Smooth muscle cell of the brain vasculature (primary cell): ENCODE results near the gene ACHE.
"Not testable (repeated sequence)": the region's sequence is repeated elsewhere in the genome, so short reads cannot be mapped to it uniquely, and the experiment has no call there.

Experiments used
- DNase-seq: peaks from one replicate; pipeline ENCODE4 v3.0.0-alpha.2; 2012; ENCODE audit warnings: low read depth, low spot score

Gene ACHE

GRCh38 chr7:100895701-100895955, at the start of gene ACHE:
TSS of gene ACHE (minus strand) at chr7:100895888. CDS start at chr7:100894232, 1,656 bp downstream.
- DNase-seq: no peak

- no peak for DNase-seq
These were observed 48.5 kb upstream of the ACHE start for GRCh38 chr7:100944138-100944537.

DNA sequence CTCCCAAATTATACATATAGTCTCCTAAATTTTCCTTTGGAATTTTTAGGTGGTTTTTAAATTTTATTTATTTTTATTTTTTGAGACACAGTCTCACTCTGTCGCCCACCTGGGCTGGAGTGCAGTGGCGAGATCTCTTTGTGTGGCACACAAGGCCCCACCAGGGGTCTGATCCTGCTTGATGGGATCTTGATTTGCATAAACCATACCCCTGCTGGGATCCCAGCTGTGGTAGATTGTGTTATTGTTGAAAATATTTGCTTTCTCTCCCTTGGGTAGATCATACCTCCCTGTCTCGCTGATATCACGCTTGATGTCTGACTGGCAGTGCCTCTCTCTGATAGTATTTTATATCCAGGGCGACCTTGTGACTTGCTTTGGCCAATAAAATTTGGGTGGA, 48.0 kb upstream of the ACHE start:
- no peak for DNase-seq

DNA sequence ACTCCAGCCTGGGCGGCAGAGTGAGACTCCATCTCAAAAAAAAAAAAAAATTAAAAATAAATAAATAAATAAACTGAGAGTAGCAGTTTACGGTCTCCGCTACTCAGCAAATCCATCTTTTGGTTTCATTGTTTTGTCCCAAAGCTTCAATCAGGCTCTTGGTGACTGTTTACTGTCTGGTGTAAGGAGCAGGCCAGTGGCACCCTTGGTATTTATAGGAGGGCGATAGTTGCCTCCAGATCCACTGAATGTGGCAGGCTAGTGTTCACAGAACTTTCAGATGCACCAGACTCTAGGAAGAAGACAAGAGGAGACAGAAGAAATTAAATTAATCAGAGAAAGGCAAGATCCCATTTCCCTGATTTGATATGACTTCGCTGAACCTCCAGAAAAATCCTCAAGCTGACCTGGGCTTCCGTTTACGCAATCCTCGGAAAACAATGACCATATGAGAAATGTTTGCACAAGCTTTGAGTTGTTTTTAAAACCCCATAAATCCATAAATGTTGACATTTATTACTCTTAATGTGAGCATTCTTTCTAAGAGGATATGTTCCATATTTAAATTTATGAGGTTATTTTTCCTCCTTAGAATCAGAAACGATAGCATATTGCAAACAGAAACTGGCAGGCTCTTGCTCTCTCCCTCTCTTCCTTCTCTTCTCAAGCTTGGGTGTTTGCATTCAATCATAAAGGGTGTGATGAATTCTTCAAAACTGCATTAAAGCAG, 46.5 kb upstream of the ACHE start:
- no peak for DNase-seq

GRCh38 chr7:100936167-100936566, 40.5 kb upstream of the ACHE start:
- not testable (repeated sequence) for DNase-seq

DNA sequence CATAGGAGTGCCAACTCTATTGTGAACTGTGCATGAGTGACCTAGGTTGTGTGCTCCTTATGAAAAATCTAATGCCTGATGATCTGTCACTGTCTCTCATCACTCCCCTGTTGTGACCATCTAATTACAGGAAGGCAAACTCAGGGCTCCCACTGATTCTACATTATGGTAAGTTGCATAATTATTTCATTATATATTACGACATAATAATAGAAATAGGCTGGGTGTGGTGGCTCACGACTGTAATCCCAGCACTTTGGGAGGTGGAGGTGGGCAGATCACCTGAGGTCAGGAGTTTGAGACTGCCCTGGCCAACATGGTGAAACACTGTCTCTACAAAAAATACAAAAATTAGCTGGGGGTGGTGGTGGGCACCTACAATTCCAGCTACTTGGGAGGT, 39.7 kb upstream of the ACHE start:
- not testable (repeated sequence) for DNase-seq

DNA sequence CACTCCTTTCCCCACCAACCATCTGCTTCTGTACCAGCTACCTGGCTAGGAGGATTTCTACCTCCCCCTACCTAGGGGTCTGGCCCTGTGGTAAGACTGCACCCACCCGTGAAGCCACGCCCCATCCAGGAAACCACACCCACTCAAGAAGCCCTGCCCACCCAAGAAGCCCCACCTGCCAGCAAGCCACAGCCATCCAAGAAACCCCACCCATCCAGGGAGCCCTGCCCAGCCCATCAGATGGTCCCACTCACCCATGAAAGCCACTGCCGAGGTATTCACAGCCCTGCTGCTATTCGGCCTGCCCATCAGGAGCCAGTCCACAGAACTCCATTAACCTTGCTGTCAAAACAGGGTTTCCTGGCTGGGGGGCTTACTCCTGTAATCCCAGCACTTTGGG, 38.0 kb upstream of the ACHE start:
- no peak for DNase-seq

DNA sequence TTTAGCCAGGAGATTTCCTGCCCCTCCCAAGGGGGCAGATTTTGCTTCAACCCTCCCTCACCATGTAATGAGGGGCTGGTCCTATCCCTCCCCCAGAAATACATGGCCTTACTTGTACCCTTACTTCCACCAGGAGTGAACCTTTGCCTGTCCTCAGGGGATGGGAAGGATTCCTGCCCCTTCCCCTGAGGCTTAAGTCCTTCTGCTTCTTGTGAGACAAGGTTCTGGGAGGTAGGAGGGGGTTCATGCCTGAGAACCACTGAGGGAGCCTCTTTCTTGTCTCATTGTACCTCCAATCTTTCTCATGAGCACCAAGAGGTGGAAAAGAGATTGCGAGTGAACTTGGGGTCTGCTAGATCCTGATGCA, 34.1 kb upstream of the ACHE start:
- no peak for DNase-seq

- DNase-seq: not testable (repeated sequence)
These were observed 27.9 kb upstream of the ACHE start for GRCh38 chr7:100923616-100924015.

- no peak for DNase-seq
These were observed 25.4 kb upstream of the ACHE start for GRCh38 chr7:100921039-100921438.

DNA sequence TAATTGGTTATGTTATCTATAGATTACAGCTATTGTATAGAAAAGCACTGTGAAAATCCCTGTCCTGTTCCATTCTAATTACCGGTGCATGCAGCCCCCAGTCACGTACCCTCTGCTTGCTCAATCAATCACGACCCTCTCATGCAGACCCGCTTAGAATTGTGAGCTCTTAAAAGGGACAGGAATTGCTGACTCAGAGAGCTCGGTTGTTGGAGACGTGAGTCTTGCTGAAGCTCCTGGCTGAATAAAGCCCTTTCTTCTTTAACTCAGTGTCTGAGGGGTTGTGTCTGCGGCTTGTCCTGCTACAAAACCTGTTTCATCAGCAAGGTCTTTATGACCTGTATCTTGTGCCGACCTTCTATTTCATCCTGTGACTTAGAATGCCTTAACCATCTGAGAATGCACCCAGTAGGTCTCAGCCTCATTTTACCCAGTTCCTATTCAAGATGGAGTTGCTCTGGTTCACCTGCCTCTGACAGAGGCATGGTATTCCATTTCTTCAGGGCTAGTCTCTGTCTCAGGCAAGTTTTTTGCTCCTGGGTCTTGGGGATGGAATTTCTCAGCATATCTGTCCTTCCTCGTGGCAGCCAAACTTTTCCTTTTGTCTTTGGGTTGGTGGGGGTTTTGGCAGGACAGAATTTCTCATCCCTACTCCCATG, 24.2 kb upstream of the ACHE start:
- DNase-seq: not testable (repeated sequence)

DNA sequence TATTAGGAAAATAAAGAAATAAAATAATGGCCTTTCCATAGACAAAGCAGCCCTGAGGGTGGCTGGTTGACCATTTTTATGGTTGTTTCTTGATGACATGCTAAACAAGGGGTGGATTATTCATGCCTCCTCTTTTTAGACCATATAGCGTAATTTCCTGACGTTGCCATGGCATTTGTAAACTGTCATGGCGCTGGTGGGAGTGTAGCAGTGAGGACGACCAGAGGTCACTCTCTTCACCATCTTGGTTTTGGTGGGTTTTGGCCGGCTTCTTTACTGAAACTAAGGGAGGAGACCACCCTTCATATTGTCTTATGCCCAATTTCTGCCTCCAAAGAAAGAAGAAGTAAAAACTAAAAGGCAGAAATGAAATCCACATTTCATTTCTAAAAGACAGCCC, 23.6 kb upstream of the ACHE start:
- DNase-seq: not testable (repeated sequence)

DNA sequence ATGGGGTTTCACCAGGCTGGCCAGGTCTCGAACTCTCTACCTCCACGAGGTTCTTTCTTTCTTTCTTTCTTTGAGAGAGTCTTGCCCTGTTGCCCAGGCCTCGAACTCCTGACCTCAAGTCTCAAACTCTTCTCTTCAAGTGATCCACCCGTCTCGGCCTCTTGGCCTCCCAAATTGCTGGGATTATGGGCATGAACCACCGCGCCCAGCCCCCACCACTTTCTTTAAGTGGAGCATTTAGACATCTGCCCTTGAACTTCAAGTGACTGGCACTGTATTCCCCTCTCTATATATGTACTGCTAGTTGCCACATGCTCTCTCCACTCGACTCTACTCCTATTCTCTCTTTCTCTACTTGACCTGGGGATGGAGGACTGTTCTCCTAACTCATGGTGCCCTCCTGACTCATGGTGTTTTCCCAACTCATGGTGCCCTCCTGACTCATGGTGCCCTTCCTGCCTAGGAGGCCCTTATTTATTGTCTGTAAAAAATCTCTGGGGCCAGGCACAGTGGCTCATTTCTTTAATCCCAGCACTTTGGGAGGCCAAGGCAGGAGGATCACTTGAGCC, 19.3 kb upstream of the ACHE start:
- DNase-seq: no peak

GRCh38 chr7:100914208-100914878, 18.7 kb upstream of the ACHE start:
- DNase-seq: no peak

DNA sequence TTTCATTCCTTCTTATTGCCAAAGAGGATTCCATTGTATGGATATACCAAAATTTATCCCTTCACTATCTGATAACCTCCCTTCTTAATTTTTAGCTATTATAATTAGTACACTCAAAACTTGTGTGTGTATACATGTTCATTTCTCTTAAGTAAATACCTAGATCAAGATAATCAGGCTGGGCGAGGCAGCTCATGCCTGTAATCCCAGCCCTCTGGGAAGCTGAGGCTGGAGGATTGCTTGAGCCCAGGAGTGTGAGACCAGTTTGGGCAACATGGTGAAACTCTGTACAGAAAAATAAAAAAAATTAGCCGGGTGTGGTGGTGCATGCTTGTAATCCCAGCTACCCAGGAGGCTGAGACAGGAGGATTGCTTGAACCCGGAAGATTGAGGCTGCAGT, 15.8 kb upstream of the ACHE start:
- DNase-seq: no peak

DNA sequence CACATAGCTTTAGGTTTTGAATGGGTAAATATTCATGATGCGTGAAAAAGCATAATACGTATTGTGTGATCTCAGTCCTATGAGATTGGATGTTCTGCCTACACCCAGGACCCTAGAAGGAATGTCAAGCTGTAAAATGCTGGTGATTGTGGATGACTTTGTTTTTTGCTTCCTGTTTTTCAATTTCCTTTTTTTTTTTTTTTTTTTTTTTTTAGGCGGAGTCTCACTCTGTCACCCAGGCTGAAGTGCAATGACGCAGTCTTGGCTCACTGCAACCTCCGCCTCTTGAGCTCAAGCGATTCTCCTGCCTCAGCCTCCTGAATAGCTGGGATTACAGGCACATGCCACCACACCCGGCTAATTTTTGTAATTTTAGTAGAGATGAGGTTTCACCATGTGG, 14.8 kb upstream of the ACHE start:
- DNase-seq: not testable (repeated sequence)

GRCh38 chr7:100908512-100908911, 12.8 kb upstream of the ACHE start:
- DNase-seq: no peak

DNA sequence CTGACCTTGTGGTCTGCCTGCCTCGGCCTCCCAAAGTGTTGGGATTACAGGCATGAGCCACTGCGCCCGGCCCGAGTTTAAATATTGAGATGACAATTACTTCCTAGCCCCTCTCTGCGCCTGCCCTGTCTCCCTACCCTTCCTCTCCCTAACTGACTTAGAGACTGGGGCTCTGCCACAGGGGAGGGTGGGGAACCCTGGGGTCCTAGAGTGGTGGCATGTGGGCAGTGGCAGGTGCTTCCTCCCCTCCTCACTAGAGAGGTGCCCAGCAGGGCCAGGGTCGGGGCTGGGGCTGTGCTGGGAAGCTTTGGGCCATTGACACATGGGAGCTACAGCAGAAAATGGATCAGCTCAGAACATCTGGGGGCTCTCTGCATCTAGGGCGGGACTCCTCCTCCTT, 7.0 kb upstream of the ACHE start:
- no peak for DNase-seq

- DNase-seq: no peak
These were observed 6.2 kb upstream of the ACHE start for GRCh38 chr7:100901921-100902332.

- DNase-seq: no peak
These were observed 5.3 kb upstream of the ACHE start for GRCh38 chr7:100900978-100901377.

DNA sequence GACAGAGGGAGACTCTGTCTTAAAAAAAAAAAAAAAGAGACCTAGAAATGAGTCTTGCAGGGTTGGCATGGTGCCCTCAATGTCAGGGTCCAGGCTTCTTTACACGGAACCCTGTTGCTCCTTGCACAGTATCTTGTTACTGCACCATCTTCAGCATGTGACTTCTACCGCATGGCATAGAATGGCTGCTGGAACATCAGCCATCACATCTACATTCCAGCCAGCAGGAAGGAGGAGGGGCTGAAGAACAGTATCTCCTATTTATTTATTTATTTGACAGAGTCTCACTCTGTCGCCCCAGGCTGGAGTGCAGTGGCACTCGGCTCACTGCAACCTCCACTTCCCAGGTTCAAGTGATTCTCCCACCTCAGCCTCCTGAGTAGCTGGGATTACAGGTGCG, 3.7 kb upstream of the ACHE start:
- DNase-seq: no peak

- DNase-seq: no peak
These were observed 2.2 kb upstream of the ACHE start for GRCh38 chr7:100897772-100898454.
